Measurements from ENCODE around the gene PRKAR2B.
"Not testable (repeated sequence)": the region's sequence is repeated elsewhere in the genome, so short reads cannot be mapped to it uniquely, and the experiment has no call there.

Gene PRKAR2B

GRCh38 chr7:107029061-107029763 lies 15.3 kb upstream of the PRKAR2B start:
- no peak for DNase-seq

DNA sequence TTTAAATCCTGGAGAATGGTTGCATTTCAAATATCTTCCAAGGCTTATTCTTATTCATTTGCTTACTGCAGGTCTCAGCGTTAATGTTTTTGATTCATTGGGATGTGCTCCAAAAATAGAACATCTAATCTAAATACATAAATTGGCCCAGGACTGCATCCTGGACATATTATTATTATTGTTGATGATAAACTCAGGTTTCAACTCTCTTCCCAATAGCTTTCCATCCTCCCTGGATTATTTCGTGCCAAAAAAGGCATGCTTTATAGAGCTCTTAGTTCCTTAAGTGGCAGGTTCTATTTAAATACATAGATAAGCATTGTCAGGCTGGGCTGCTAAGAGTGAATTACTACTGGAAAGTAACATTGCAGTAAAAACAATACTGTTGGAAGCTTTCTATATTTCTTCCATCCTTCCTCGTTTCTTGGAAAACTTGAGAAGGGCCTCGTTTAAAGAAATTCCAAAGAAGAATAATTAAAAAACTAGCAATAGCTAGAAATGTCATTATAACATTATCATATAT lies 14.7 kb upstream of the PRKAR2B start:
- no peak for DNase-seq

DNA sequence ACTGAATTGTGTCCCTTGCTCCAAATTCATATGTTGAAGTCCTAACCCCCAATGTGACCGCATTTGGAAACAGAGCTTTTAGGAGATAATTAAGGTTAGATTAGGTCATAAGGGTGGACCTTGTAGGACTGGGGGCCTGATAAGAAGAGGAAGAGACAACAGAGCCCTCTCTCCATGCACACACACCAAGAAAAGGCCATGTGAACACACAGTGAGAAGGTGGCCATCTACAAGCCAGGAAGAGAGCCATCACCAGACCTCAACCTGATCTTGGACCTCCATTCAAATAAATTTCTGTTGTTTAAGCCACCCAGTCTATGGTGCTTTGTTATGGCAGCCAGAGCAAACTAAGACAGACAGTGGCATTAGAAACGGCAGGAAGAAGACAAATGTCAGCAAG lies 12.5 kb upstream of the PRKAR2B start:
- DNase-seq: no peak

GRCh38 chr7:107032720-107033438 lies 11.6 kb upstream of the PRKAR2B start:
- DNase-seq: no peak

DNA sequence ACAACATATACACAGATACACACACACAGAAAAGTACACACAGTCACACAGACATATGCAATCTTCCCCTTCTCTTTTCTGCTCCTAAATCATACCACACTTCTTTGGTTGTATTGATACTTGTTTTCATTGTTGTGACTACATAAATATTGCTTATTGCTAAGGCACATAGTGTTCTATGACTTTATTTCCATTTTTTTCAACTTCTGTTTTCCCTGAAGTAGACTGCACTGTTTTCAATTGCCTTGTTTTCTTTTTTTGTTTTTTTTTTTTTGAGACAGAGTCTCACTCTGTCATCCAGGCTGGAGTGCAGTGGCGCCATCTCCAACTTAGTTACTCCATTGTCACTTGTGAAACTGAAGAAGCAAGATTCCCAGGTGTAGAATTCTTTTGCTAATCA lies 10.0 kb upstream of the PRKAR2B start:
- DNase-seq: no peak

GRCh38 chr7:107035446-107035845 lies 9.1 kb upstream of the PRKAR2B start:
- DNase-seq: no peak

DNA sequence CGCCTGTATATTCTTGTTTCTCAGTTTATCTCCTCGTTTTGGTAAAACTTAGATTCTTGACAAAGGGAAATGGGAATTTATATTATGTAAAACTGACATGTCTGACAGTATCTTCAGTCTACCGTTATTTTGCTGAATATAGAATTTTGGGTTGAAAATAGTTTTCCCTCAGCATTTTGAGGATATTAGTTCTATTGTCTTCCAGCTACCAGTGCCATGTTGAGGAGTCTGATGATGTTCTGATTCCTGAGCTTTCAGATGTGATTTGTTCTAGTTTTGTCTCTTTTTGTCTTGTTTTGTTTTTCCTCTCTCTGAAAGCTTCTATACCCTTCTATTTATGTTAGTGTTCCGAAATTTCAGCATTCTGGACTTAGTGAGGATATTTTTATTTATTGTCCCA lies 8.0 kb upstream of the PRKAR2B start:
- DNase-seq: no peak

- DNase-seq: no peak
These were observed 6.5 kb upstream of the PRKAR2B start for GRCh38 chr7:107037717-107038603.

DNA sequence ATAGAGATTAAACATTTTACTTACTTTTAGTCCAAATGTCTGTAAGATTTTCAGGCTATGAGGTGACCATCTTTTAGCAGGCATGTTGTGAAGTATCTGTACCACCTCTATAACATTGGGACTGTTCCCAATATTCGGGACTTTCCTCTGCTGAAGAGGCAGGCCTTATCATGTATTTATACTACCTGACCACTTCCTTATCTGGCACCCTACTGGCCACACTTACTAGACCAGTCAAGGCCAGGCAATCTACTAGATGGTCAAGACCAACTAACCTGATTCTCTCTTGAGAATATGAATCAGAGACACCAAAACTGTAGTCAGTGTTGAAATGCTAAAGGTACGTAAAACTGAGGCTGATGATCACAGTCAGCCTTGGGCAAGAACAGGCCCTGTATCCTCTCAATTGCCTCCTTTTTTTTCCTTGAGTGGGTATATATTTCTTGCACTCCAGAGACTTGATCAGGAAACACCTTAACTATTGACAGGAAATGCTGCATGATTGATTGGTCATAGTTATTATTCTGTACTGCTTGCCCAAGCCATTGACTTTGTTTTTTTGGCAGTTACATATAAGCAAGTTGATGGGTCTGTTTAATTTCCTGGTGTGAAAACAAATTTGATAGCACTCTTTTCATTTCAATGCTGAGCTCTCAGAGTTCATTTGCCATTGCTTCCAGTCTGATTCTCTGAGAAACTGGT lies 5.2 kb upstream of the PRKAR2B start:
- no peak for DNase-seq

- no peak for DNase-seq
These were observed 3.4 kb upstream of the PRKAR2B start for GRCh38 chr7:107041097-107041496.

DNA sequence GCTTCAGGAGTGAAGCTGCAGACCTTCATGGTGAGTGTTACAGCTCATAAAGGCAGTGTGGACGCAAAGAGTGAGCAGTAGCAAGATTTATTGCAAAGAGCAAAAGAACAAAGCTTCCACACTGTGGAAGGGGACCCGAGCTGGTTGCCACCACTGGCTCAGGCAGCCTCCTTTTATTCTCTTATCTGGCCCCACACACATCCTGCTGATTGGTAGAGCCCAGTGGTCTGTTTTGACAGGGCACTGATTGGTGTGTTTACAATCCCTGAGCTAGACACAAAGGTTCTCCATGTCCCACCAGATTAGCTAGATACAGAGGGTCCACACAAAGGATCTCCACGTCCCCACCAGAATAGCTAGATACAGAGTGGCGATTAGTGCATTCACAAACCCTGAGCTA lies 2.7 kb upstream of the PRKAR2B start:
- not testable (repeated sequence) for DNase-seq

GRCh38 chr7:107042326-107042910 lies 2.1 kb upstream of the PRKAR2B start:
- not testable (repeated sequence) for DNase-seq

GRCh38 chr7:107043491-107043890 lies 1.0 kb upstream of the PRKAR2B start:
- no peak for DNase-seq

GRCh38 chr7:107043921-107044346 lies 571 bp upstream of the PRKAR2B start:
- no peak for DNase-seq

GRCh38 chr7:107045195-107045960 lies 873 bp downstream of the PRKAR2B start:
- no peak for DNase-seq

DNA sequence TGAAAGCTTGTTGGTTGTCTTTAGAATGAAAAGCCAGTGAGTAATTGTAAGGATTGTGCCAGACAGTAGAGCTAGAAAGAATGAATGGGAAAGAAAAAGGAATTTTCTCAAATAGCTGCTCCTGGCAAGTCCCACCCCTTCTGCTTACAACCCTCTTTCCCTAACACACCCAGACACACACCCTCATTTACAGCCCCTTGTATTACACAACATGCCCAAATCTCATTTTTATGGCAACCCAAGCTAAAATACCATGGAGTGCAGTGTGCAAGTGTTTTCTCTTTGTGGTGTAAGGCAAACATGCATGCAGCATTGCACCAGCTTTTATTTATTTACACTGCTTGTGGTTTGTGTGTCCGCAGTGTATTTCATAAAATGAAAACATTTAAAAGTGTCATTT lies 1.5 kb downstream of the PRKAR2B start:
- DNase-seq: no peak

GRCh38 chr7:107046491-107047259 lies 2.2 kb downstream of the PRKAR2B start:
- DNase-seq: no peak

- DNase-seq: no peak
These were observed 3.6 kb downstream of the PRKAR2B start for GRCh38 chr7:107047902-107048782.

- DNase-seq: no peak
These were observed 4.4 kb downstream of the PRKAR2B start for GRCh38 chr7:107048783-107049418.
